GM12878 (cell line): ENCODE measurements around the gene EFNA2. TPM values are rescaled to one million over a fixed set of nuclear protein-coding genes. Genes with fewer than 3 reads are reported as not detected.

Experiments
- CHD4 ChIP-seq: fragments of 200-600 bp; sonication (generic); IDR thresholded peaks from 2 replicates; pipeline ENCODE4 v1.6.1; 2016; ENCODE audit warnings: mild to moderate bottlenecking
- ELK1 ChIP-seq: IDR thresholded peaks from 2 replicates; pipeline ENCODE4 v1.6.1; 2012; ENCODE audit warnings: low read depth, low read length, improper control_type of control experiment
- FOXK2 ChIP-seq: fragments of 450-650 bp; IDR thresholded peaks from 2 replicates; pipeline ENCODE4 v1.6.1; 2017; ENCODE audit warnings: mild to moderate bottlenecking, moderate library complexity
- GATAD2B ChIP-seq: fragments of 450-650 bp; conservative IDR thresholded peaks from 2 replicates; pipeline ENCODE4 v1.6.1; 2017; ENCODE audit warnings: low read depth, mild to moderate bottlenecking, moderate library complexity
- HDAC2 ChIP-seq: fragments of 200-600 bp; sonication (generic); IDR thresholded peaks from 2 replicates; pipeline ENCODE4 v1.6.1; 2017
- JUNB ChIP-seq: IDR thresholded peaks from 2 replicates; pipeline ENCODE4 v1.6.1; 2016; ENCODE audit warnings: antibody characterized with exemption, mild to moderate bottlenecking
- MYB ChIP-seq: fragments of 150-350 bp; IDR thresholded peaks from 2 replicates; pipeline ENCODE4 v1.6.1; 2014; ENCODE audit warnings: mild to moderate bottlenecking, low read depth, low read length, borderline replicate concordance
- NFYB ChIP-seq: IDR thresholded peaks from 2 replicates; pipeline ENCODE4 v1.6.1; 2011; ENCODE audit warnings: low read depth, mild to moderate bottlenecking, low read length, improper control_type of control experiment, moderate library complexity; ENCODE audit not compliant: insufficient read depth
- NR2C2 ChIP-seq: IDR thresholded peaks from 2 replicates; pipeline ENCODE4 v1.6.1; 2011; ENCODE audit warnings: borderline replicate concordance, low read depth; ENCODE audit not compliant: control insufficient read depth, insufficient read length
- RCOR1 ChIP-seq: conservative IDR thresholded peaks from 2 replicates; pipeline ENCODE4 v1.6.1; 2012; ENCODE audit warnings: low read depth, low read length, improper control_type of control experiment
- SMAD1 ChIP-seq: fragments of 450-650 bp; IDR thresholded peaks from 2 replicates; pipeline ENCODE4 v1.6.1; 2018; ENCODE audit warnings: mild to moderate bottlenecking, low read depth; ENCODE audit not compliant: partially characterized antibody
- SMARCA5 ChIP-seq: fragments of 450-650 bp; IDR thresholded peaks from 2 replicates; pipeline ENCODE4 v1.6.1; 2017; ENCODE audit warnings: mild to moderate bottlenecking
- SP1 ChIP-seq: IDR thresholded peaks from one replicate; pipeline ENCODE4 v1.6.1; 2011; ENCODE audit warnings: low read depth, low read length
- SREBF1 ChIP-seq: IDR thresholded peaks from 2 replicates; pipeline ENCODE4 v1.6.1; 2012; ENCODE audit warnings: mild to moderate bottlenecking, low read length
- TCF3 ChIP-seq: IDR thresholded peaks from 2 replicates; pipeline ENCODE4 v1.6.1; 2012; ENCODE audit warnings: low read depth, mild to moderate bottlenecking, low read length, borderline replicate concordance; ENCODE audit not compliant: insufficient read depth
- USF2 ChIP-seq: IDR thresholded peaks from 2 replicates; pipeline ENCODE4 v1.6.1; 2011; ENCODE audit warnings: low read depth, low read length, improper control_type of control experiment, borderline replicate concordance
- ZBED1 ChIP-seq: IDR thresholded peaks from 2 replicates; pipeline ENCODE4 v1.6.1; 2016; ENCODE audit warnings: borderline replicate concordance
- ZBTB40 ChIP-seq: fragments of 450-650 bp; IDR thresholded peaks from 2 replicates; pipeline ENCODE4 v1.6.1; 2016; ENCODE audit warnings: mild to moderate bottlenecking, moderate library complexity, borderline replicate concordance
- ZNF592 ChIP-seq: fragments of 450-650 bp; IDR thresholded peaks from 2 replicates; pipeline ENCODE4 v1.6.1; 2017; ENCODE audit warnings: mild to moderate bottlenecking, moderate library complexity
- ZSCAN29 ChIP-seq: fragments of 450-650 bp; IDR thresholded peaks from 2 replicates; pipeline ENCODE4 v1.6.1; 2017; ENCODE audit warnings: mild to moderate bottlenecking, moderate library complexity
- ZZZ3 ChIP-seq: IDR thresholded peaks from 2 replicates; pipeline ENCODE4 v1.6.1; 2011; ENCODE audit warnings: low read depth; ENCODE audit not compliant: control insufficient read depth, insufficient read length
- polyA plus RNA-seq, 11 experiments: library from polyadenylated mRNA; depleted of rRNA in 4 of 11; unstranded in 6 of 11; stranded (reverse) in 5 of 11; fragments of >200 nt; fragmentation: Nextera tagmentation in 4 of 11; fragmentation: Illumina TruSeq in 1 of 11; extraction: Ambion mirVana in 4 of 11; extraction: Trizol in 1 of 11; gene quantifications; 1 replicate in 1 of 11; 2 replicates in 10 of 11; pipeline versions ENCODE4 v1.2.1 to v1.2.3, GENCODE V29; 2011 to 2016; ENCODE audit warnings: inconsistent platforms in 2 of 11, missing spikeins in 2 of 11, low read depth in 1 of 11
- total RNA-seq, 4 experiments: library from RNA; depleted of rRNA in 3 of 4; stranded (reverse); fragments of >200 nt in 3 of 4; fragmentation: Illumina TruSeq in 1 of 4; extraction: Trizol in 1 of 4; gene quantifications; 2 replicates each; pipeline versions ENCODE4 v1.2.1 to v1.2.3, GENCODE V29; 2013 to 2021

The EFNA2 gene
- total and polyA plus RNA-seq, 10 of the 15 experiments (the other 5 are each of a cell fraction or from before 2014, with no cell fraction given): not detected

- TF ChIP-seq NR2C2 (no peak), ELK1 (0 out of 2 replicates have a peak, but pooled peaks have one; percentile 39), GATAD2B (peak; percentile 17; the same call in 1 of the 2 replicates), NFYB (no peak), ZZZ3 (no peak), RCOR1 (no peak), JUNB (peak; percentile 23; the same call in 1 of the 2 replicates), ZNF592 (no peak), FOXK2 (no peak), SREBF1 (no peak), SMARCA5 (no peak), SP1 (no peak), SMAD1 (no peak), CHD4 (no peak), ZSCAN29 (no peak), HDAC2 (no peak), ZBED1 (no peak), TCF3 (no peak), MYB (no peak), USF2 (no peak), ZBTB40 (no peak)
Observed at GRCh38 chr19:1252821-1253513, 32.7 kb upstream of the EFNA2 start (continued).
